NCI-H2196 treated with DMSO at 0.1 percent for 48 hours (cell line): ENCODE data around the gene UNC93A.
"Not testable (repeated sequence)": the region's sequence is repeated elsewhere in the genome, so short reads cannot be mapped to it uniquely, and the experiment has no call there.

Experiments
- DNase-seq: peaks from one replicate; lab custom pipeline; 2025; ENCODE audit not compliant: unreplicated experiment; lab: John Stamatoyannopoulos, UW

Gene UNC93A

GRCh38 chr6:167290786-167291622 is at the start of gene UNC93A:
Gene UNC93A, plus strand, starts transcription at chr6:167291315. Its CDS starts 175 bp downstream, at chr6:167291490.
- DNase-seq: no peak

DNA sequence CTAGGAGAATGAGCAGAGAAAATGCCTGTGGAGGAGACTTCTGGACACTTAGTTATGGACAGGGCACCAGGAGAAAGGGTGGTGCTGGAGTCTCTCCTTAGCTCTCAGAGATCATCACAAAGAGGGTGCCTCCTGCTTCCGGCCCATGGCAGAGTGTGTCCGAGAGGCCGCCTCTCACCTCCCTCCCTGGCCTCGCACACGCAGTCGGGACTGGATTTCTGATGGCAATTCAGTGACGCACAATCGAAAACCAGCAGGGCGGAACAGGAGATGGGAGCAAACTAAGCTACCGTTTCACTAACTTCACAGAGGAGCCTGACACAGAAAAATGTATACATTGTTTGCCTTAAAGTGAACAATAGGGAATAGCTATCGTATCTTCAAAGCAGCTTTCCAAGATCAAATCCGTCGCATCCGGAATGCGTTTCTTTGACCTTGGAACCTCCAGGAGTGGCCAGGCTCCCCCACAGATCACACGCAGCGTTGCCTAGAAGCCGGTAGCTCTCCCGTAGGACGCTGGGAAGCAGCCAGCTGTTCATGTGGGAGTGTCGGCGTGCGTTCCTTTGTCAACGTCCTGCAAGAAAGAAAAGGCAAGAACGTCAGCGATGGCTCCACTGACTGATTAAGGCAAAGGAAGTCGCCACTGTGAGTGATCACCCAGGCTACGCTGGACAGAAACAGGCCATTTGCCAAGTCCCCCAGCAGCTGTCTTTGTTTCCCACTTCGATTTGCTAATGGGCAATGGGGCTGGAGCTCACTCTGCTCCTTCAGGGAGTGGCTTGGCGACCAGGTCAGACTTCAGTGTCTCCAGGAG is 49.6 kb upstream of the UNC93A start:
- DNase-seq: not testable (repeated sequence)

GRCh38 chr6:167242135-167242506 is 49.0 kb upstream of the UNC93A start:
- not testable (repeated sequence) for DNase-seq

- not testable (repeated sequence) for DNase-seq
These were observed 48.5 kb upstream of the UNC93A start for GRCh38 chr6:167242511-167243051.

DNA sequence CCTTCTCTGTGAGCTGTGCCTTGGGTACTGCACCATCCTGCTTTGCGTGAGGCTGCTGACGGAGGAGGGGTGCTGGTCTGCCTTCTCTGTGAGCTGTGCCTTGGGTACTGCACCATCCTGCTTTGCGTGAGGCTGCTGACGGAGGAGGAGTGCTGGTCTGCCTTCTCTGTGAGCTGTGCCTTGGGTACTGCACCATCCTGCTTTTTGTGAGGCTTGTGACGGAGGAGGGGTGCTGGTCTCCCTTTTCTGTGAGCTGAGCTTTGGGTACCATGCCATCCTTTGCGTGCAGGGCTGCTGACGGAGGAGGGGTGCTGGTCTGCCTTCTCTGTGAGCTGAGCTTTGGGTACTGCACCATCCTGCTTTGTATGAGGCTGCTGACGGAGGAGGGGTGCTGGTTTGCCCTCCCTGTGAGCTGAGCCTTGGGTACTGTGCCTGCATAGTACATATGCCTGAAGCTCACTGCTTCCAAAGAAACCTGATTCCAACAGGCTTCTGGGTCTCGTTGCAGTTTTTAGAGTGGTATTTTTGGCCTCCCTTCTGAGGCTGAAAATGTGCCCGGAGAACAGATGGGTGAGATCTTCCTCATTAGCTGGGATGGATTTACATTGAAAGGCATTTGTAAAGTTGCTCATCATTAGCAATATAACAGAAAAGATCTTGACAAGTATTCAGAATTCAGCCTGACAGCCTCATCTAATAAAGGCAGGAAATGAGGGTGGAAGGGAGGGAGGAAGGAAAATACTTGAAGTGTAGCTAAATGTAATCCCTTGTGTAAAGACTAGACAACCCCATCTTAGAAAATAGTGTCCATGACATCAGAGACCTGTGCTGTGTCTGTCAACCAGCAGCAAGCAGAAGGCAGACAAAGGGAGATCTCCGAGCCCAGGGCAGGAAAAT is 46.8 kb upstream of the UNC93A start:
- no peak for DNase-seq

DNA sequence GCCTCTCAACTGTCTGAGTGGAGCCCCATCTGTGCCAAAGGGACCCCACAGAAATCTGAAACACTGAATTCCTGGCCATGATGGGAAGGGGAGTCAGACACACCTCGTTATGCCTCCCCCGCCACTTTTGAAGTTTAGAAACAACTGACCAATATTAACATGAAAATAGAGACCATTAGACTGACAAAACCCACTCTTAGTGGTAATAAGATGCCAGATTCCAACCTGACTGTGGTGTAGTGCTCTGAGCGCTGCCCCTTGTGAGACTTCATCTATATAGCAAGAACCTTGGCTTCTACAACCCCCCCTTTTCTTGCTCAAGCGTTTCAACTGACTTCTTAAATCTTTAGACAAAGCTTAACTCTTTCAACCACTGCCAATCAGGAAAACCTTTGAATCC is 46.1 kb upstream of the UNC93A start:
- DNase-seq: no peak

- no peak for DNase-seq
These were observed 45.5 kb upstream of the UNC93A start for GRCh38 chr6:167245591-167245990.

DNA sequence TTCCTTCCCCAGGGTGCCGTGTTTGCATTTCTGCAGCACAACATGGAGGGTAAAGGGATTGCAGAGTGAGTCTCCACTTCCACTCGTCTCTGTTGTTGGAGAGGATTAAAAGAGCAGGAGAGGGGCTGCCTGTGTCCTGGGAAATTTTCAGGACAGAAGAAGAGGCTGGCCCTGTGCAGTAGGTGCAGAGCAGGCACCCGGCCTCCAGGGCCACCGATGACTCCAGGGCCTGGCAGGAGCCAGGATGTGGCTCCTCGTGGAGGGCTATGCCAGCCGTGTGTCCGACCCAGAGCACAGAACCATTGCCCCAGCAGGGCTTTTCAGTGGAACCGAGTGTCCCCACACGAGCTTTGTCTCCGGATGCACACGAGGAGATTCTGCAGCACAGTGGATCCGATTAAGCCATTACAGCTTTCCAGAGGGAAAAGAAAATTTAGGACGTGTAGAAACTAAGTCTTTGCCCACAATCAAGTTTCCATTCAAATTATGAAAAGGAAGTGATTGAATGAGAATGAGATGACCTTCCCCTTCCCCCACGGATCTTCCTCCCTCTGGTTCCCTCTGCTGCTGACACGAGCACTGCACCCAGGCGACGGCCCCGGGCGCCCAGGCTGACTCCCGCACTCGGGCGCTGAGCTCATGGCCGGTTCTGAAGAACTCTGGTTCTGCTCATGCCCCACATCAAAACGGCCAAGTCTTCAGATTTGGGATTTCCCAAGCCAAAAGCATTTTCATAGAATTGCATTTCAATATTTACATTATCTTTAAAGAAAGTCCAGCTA is 43.1 kb upstream of the UNC93A start:
- DNase-seq: no peak

GRCh38 chr6:167248878-167249455 is 42.1 kb upstream of the UNC93A start:
- not testable (repeated sequence) for DNase-seq

DNA sequence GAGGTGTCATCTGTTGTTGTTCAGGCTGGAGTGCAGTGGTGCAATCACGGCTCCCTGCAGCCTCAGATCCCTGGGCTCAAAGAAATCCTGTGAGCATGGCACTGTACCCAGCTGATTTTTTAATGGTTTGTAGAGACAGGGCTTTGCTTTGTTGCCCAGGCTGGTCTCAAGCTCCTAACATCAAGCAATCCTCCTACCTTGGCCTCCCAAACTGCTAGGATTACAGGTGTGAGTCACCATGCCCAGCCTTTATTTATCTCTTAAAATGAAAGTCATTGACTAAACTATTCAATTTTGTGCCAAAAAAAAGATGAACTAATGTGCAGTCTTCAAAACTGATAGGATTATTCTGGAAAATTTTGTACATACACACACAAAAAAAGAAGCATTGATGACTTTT is 38.8 kb upstream of the UNC93A start:
- no peak for DNase-seq

DNA sequence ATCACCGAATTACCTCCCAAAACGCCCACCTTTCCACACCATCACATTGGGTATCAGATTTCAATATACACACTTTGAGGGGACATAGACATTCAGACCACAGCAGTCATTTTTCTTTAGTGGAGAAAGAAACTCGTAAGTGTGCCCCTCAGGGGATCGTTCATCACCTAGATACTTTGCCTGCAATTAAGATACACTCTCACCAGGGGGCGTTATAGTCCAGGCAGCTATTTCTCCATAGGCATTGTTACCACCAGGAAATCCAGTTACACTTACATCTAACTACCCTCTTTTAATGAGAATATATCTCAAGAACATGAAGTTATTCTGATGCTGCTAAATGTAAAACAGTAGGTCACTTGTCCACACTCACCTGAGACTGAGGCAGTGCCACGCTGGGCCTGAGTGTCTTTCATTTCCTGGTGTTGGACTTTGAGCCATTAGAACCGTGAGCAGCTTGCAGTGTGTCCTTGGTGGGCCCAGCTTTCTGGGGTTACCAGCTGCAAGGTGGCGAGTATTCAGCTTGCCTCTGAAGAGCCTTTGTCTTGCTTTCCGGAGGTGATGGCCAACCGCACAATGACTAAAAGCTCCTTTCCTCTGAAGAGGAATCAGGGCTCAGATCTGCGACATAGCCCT is 35.1 kb upstream of the UNC93A start:
- DNase-seq: no peak

- no peak for DNase-seq
These were observed 32.5 kb upstream of the UNC93A start for GRCh38 chr6:167258646-167259045.

DNA sequence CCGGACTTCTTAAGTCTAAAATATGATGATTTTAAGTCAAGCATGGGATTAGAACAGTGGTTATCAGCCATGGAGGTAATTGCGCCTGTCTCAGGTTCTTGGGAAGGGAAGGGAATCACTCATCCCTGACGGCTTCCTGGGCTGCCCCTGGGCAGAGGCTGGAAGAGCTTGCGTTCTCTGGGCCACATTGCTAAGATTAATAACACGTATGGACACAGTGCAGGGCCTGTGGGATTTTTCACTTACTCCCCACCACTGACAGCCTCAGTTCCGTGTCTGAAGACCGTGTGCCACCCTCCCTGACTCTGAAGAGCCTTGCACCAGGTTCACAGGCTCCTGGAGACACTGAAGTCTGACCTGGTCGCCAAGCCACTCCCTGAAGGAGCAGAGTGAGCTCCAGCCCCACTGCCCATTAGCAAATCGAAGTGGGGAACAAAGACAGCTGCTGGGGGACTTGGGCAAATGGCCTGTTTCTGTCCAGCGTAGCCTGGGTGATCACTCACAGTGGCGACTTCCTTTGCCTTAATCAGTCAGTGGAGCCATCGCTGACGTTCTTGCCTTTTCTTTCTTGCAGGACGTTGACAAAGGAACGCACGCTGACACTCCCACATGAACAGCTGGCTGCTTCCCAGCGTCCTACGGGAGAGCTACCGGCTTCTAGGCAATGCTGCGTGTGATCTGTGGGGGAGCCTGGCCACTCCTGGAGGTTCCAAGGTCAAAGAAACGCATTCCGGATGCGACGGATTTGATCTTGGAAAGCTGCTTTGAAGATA is 24.9 kb upstream of the UNC93A start:
- not testable (repeated sequence) for DNase-seq

GRCh38 chr6:167266830-167267555 is 24.1 kb upstream of the UNC93A start:
- no peak for DNase-seq

- not testable (repeated sequence) for DNase-seq
These were observed 23.6 kb upstream of the UNC93A start for GRCh38 chr6:167267556-167267898.

DNA sequence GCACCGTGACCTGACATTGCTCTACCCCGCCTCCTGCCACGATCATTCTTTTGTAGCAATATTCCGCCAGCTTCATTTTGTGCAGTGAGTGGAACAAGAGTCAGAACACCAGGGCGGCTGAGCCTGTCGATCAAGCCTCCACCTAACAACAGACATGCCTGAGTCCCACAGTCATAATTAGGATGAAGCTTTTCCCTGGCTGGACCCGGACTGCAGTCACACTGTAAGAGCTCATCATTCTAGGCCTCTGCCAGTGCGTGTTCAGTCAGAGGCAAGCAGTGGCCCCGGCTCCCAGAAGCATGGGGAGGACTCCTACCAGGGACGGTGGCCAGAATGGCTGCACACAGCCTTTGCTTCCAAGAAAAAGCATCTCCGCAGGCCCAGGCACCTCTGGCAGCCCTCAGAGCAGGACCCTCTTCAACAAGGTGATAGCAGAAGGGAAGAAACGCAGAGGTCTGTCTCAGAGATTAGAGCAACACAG is 23.2 kb upstream of the UNC93A start:
- DNase-seq: no peak

GRCh38 chr6:167268683-167269280 is 22.3 kb upstream of the UNC93A start:
- DNase-seq: no peak
